LoVo (cell line): ENCODE results near the gene DNAJC5.
"Not testable (repeated sequence)": the region's sequence is repeated elsewhere in the genome, so short reads cannot be mapped to it uniquely, and the experiment has no call there.

Experiments used
- DNase-seq: peaks from one replicate; pipeline ENCODE4 v3.0.0-alpha.2; 2016; ENCODE audit warnings: low spot score

Gene DNAJC5

GRCh38 chr20:63957004-63957689 lies 62.2 kb downstream of the DNAJC5 start:
- DNase-seq, result peak; percentile 76

GRCh38 chr20:63957690-63958441 lies 62.9 kb downstream of the DNAJC5 start:
- peak; percentile 56 for DNase-seq

- DNase-seq, result no peak
These were observed 63.5 kb downstream of the DNAJC5 start for GRCh38 chr20:63958471-63958870.

DNA sequence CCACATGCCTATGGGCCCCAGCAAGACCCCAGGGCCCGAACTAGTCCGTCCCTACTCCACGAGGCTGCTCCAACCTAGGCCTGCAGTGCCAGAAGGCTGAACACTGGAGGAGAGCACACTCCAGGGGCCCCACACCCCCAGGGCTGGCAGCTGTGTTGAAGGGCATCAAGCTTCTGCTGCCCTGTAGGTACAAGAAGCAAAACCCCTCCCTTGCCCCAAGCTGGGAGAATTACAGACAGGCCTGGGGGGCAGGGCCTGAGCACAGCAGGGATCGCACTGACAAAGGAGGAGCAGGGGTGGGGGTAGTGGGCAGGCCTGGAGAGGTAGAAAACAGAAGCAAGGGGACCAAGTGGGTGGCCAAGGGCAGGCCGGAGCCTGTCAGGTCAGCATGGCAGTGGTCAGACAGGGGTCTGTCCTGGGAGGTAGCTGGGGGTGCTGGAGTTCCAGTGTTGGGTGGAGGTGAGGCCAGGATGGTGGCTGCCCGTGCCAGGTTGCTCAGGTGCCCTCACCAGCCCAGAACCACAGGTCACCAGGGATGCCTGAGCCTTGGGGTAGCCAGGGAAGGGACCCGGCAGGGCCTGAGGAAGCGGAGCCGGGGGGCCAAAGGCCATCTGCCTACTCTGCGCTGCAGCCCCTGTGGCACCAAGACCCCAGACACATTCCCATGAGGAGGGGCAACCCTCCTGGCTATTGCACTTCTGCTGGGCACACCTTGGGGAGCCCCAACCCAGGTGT lies 64.2 kb downstream of the DNAJC5 start:
- no peak for DNase-seq

- DNase-seq, result no peak
These were observed 64.8 kb downstream of the DNAJC5 start for GRCh38 chr20:63959699-63960075.

GRCh38 chr20:63960654-63961621 lies 66.0 kb downstream of the DNAJC5 start:
- not testable (repeated sequence) for DNase-seq

- DNase-seq, result no peak
These were observed 66.9 kb downstream of the DNAJC5 start for GRCh38 chr20:63961664-63962425.

- DNase-seq, result no peak
These were observed 67.8 kb downstream of the DNAJC5 start for GRCh38 chr20:63962426-63963347.

DNA sequence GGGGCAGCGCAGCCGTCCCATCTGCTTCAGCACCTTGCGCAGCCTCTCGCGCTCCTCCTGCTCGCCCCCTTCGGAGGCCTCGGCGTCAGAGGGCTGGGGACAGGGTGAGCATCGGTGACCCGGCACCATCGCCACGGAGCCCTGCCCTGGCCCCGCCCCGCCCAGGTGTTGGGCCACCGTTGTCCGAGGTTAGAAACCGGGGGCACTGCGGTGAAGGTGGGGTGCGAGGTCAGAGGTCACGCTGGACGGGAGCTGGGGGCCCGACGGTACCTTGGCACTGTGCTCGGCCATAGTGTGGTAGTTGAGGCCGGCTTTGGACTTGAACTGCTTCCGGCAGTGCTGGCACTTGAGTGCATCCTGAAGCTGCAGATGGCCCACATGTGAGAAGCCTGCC lies 68.4 kb downstream of the DNAJC5 start:
- no peak for DNase-seq

DNA sequence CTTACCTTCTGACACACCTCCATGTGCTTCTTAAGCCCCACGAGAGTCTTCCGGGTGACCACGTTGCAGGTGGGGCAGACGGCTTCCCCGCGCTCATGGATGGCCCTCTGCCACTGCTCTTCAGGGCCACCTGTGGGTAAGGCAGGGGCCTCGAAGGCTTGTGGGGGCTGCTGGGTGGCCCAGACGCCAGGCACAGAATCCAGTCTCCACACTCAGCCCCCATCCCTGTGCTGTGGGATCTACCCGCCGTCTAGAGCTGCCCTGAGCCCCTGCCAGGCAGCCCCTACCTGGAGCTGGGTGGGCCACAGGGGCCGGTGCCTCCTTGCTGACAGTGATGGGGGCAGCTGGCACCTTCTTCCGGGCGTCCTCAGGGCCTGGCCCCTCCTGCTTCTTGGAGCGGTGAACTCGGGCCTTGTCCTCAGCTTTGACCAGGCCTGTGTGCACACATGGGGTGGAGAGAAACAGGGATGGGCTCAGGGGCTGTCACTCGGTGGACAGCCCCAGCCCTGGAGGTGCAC lies 68.9 kb downstream of the DNAJC5 start:
- no peak for DNase-seq

GRCh38 chr20:63964412-63964811 lies 69.5 kb downstream of the DNAJC5 start:
- DNase-seq, result no peak

DNA sequence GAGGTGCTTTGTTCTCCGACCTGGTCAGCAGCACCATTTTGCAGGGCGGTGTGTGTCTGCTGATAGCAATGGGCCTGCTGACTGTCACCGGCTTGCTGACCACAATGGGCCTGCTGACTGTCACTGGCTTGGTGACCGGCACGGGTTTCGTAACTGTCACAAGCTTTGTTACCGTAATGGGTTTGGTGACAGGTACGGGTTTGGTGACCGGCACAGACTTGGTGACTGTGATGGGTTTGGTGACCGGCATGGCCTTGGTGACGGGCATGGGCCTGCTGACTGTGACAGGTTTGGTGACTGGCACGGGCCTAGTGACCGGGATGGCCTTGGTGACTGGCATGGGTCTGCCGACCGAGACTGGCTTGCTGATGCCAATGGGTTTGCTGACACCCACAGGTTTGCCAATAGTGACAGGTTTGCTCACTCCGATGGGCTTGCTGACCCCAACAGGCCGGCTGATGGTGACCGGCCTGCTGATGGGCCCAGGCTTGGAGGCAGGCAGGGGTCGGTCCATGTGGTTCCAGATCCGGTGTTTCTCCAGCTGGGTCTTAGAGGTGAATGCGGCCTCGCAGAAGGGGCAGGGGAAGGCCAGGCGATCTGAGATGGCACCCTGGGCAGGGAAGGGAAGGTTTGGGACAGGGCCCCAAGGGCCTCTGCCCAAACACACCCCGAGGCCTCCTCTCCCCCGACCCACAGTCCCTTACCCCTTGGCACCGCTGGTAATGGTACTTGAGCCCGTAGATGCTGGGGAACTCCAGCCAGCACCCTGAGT lies 71.4 kb downstream of the DNAJC5 start:
- no peak for DNase-seq

DNA sequence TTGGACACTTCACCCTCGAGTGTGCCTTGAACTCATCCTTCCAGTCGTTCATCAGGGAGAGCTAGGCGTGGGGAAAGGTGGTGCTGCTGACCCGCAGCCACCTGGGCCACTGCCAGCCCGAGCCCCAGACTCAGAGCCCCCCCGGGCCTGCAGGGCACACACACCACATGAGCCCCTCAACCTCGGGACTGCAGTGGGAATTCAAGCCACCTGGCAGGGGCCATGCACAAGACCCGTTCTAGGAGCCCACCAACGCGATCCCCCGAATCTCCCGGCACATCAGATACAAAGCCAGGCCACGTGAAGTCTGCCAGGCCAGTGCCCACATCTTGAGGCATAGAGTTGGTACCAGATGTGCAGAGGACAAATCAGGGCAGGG lies 72.0 kb downstream of the DNAJC5 start:
- DNase-seq, result no peak

GRCh38 chr20:63967330-63968135 lies 72.6 kb downstream of the DNAJC5 start:
- DNase-seq, result no peak

GRCh38 chr20:63968136-63968927 lies 73.4 kb downstream of the DNAJC5 start:
- no peak for DNase-seq

GRCh38 chr20:63968928-63969760 lies 74.2 kb downstream of the DNAJC5 start:
- no peak for DNase-seq
